HuH-7.5 (cell line): ENCODE measurements around the gene ZNF239.
"Not testable (repeated sequence)": the region's sequence is repeated elsewhere in the genome, so short reads cannot be mapped to it uniquely, and the experiment has no call there.

Experiments
- DNase-seq: peaks from one replicate; pipeline ENCODE4 v3.0.0; 2011; ENCODE audit warnings: low spot score

ZNF239 gene

DNA sequence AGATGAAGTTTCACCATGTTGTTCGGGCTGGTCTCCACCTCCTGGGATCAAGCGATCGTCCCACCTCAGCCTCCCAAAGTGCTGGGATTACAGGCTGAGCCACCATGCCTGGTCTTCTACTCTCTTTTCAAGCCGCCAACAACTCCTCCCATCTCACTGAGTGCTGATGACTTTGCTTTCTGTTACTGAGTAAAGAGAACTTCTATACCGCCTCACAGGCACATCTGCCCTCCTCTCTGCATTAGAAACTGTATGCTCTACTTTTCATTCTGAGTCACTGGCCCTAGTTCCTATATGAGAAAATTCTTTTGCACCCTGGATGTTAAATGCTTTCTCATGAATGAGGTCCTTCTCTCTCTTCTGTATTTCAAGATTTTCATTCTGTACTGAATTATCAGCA is 2.2 kb upstream of the ZNF239 start:
- no peak for DNase-seq

GRCh38 chr10:43576062-43576461 is 1.6 kb upstream of the ZNF239 start:
- DNase-seq: no peak

GRCh38 chr10:43574906-43575305 is 490 bp upstream of the ZNF239 start:
- DNase-seq: no peak

DNA sequence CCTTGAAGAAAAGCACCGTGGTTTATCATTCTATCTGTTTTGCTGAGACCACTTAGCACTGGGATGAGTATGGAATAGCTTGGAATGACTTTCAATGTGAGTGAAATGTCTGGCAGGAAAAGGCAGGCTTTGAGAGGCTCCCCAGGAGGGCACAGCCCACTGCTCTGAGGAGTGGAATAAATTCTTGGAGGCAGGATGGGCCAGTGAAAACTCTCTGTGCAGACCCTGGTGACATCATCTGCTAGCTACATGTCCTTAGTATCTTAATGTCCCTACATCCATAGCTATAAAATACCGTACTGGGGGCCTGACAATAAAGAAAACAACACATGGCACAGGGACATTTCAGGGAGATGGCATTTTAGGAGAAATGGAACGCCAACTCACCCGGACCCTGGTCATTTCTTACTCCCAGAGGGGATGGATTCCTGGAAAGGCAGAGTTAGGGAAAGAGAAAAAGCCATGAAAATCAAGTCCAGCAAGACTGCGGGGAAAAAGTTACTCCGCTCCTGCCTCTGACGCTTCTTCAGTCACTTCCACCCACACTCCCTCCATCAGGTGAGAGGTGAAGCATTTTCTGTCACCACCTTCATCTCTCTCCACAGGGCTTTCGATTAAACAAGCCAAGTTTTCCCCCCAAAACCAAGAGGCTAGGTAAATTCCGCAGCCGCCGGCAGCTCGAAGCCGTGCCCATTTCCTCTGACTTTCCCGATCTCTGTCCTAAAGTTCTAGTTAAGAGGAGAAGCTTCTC is 991 bp downstream of the ZNF239 start:
- no peak for DNase-seq

- DNase-seq: no peak
These were observed 3.4 kb downstream of the ZNF239 start for GRCh38 chr10:43570971-43571370.

- DNase-seq: no peak
These were observed 4.7 kb downstream of the ZNF239 start for GRCh38 chr10:43569681-43570080.

DNA sequence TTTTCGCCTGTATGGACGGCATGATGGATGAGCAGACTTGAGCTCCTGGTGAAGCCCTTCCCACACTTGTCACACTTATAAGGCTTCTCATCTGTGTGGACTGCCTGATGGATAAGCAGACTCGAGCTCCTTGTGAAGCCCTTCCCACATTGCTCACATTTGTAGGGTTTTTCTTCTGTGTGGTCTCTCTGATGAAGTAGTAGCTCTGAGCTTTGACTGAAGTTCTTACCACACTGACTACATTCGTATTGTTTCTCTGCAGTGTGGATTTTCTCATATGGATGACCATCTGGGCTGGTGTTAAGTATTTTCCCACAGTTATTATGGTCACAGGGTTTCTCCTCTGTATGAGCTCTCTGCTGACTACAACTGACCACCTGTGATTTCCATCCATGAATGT is 17.2 kb downstream of the ZNF239 start:
- DNase-seq: no peak

DNA sequence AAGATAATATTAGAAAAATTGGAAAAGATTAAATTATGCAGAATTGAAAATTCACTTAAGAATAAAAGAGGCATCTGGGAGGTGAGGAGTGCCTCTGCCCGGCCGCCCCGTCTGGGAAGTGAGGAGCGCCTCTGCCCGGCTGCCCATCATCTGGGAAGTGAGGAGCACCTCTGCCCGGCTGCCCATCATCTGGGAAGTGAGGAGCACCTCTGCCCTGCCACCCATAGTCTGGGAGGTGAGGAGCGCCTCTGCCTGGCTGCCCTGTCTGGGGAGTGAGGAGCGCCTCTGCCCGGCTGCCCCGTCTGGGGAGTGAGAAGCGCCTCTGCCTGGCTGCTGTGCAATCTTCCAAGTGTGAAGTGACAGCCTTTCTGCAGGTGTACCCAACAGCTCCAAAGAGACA is 30.7 kb downstream of the ZNF239 start:
- DNase-seq: not testable (repeated sequence)

GRCh38 chr10:43524434-43525247 is 49.8 kb downstream of the ZNF239 start:
- DNase-seq: no peak
